Esophagus mucosa (tissue), 1 donor: Measurements from ENCODE around the gene MDGA2. TPM values are rescaled to one million over a fixed set of nuclear protein-coding genes. Genes with fewer than 3 reads are reported as not detected.
A peak's percentile ranks its signal among the peaks of the same experiment; 100 is the strongest.

Experiments used
- ATAC-seq: fragments of 200-7000 bp; cut with Tn5 transposase; one replicate; pipeline ENCODE4 v1.9.1; 2020
- total RNA-seq: library from RNA; stranded (reverse); gene quantifications from one replicate; pipeline ENCODE4 v1.2.4, GENCODE V29; 2023
- donor health status: DM: yes; HTN: yes; CAD: no.

The MDGA2 gene
- total RNA-seq, 1 donor from 2014 or later, result not detected

DNA sequence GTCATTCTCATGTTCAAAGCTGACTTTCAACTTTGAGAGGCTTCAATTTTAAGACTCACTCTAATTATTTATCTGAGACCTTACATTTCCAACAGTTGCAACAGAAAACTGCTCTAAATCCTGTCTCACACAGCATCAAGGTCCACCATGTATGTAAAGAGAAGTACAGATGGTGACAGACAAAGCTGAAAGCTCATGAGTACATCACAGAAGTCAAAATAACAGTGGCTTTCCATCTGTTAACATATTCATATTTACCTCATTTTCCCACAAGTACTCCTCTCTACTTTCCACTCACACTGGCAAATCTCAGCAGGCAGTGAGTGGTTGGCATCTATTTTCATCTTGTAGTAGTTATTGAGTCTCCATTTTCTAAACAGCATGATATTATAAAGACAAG is 192.0 kb downstream of the MDGA2 start:
- ATAC-seq, result no peak

DNA sequence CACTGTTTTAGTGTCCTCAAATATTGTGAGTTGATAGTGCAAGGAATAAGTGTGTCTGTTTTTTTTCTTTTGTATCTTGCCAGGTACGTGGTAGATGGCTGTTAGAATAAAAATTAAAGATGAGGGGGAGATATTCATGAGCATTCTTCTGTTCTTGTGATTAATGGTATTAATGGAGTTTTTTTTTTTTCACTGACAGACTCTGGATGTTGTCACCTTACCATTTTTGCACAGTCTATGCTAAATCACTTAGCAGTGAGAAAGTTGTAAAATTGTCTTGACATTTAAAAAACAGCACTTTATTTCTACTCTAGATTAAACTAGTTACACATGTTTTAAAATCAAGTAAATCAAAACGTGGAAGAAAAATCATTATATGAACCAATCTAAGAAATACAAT is 204.3 kb downstream of the MDGA2 start:
- ATAC-seq, result no peak

DNA sequence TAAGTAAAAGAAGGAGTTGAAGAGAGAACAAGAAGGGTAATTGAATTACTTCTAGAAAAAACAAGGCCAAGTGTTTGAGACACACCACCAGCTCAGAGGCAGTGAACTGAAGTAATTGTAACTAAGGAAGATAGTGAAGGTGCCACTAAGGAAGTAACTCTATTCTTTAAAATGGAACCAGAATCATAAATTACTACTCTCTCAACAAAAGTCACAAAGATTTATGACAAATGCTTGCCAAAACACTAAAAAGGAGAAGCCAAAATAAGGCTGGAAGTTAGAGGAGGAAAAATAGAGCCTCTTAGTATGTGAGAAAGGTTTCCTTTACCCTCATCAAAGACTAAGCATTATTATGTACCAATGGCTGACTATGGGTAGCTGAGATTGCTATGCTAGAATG is 208.5 kb downstream of the MDGA2 start:
- no peak for ATAC-seq

DNA sequence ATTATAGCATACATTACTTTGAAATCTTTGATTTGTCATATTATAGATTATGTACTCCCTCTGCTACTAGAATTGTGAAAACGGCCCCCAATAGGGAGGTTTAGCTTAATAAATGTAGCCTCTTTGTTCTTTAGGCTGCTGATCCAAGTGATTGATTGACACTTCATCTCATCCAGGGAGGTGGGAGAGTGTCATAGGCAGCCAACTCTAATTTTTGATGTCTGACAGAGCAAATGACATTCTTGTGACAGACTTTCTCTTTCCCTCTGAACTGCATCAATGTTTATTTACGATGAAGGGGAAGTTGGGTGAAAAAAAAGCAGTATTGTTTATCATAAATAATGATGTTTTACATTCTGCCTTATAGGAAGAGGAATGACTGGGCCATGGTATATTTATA is 221.4 kb downstream of the MDGA2 start:
- no peak for ATAC-seq

DNA sequence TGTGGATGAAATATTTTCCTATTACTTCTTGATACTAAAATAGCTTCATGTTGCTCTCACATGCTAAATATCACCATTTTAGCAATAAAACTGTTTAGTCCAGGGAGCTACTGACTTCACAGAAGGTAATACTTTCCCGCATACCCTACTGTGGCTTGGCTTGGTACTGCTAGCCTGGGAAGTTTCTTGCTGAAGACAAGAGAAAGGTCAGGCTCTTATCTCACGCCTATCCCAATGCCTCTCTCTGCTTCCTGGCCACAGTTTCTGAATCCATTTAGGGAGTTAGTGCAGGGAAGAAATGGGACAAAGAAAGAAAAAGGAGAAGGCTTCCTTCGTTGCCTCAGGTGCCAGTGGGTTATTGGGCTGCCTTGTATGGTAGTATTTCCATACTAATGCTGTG is 228.3 kb downstream of the MDGA2 start:
- ATAC-seq, result no peak

DNA sequence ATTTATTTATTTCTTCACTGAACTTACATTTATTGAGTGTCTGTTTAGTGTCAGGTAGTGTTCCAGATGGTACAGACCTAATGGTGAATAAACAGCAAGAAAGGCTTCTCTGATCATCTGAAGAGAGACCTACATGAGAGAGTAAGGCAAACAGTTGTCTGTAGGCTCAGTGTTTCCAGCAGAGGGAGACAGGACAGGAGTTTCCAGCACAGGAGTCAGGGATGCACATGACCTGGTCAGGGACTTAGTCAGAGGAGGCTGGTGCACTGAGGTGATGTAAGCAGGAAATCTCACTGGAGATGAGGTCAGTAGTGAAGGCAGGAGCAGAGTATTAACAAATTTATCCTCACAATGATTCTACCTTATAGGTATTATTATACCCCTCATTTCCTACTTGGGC is 233.2 kb downstream of the MDGA2 start:
- ATAC-seq, result peak; percentile 32

DNA sequence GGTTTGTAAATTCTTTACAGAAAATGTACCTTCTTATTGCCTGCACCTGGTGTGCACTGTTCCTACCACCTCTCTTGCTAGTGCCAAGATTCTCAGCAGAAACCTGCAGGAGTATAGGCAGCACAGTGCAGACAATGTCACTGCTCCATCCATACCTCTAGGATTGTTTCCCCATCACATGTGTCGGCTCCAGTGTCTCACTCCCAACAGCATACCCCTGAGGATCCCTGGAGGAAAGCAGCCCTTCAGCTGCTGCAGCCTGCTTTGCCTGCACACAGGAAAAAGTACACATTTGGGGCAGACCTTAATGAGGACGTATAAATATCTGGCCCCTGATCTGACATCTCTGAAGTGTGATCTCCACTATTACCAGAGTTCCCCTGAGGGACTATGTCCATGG is 235.5 kb downstream of the MDGA2 start:
- ATAC-seq, result no peak

DNA sequence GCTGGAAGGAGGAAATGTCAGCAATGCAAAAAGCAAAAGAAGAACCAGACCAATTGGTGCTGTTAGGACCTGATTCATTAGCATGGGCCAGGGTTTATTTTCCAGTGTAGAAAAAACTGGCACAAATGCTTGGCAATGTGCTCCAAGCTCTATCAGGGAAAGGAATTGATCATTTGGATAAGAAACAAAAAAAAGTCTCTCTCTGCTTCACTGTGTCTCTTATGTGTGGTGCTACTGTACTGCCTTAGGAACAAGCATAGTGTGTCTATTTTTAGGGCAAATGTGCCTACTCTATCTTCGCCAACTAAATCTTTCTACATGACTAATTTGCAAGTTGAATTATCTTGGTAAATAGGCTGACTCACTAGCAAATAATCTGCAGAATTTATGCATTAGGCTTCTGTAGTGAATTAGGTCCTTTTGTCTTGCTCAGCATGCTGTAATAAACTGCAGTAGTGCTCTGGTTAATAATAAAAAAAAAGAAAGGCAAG is 236.7 kb downstream of the MDGA2 start:
- ATAC-seq, result no peak

DNA sequence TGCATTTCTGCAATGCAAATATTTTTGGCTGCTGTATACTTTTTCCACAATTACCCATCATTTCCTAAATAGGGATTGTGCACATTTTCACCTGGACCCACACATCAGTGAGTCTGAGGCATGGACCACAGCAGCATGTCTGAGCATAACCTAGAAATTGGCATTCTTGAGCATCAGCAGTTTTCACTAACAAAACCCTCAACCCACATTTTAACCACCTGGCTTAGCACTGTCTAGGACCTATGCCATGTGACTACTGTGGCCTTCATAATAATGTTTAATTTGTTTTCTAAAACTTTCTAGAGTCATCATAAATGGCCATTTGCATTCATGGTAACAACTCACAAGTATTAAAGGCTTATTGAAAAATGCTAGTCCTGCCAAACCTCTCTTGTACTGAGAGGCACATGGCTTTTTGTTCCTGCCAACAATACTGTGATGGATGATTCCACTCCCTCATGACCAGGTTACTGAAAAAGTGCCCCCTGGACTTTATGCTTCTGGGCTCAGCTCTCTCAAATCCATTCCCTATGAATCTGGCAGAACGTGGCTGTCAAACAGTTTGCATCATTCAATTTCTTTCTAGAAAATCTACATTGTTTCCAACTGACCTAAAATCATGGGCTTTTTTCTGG is 240.0 kb downstream of the MDGA2 start:
- ATAC-seq, result no peak

DNA sequence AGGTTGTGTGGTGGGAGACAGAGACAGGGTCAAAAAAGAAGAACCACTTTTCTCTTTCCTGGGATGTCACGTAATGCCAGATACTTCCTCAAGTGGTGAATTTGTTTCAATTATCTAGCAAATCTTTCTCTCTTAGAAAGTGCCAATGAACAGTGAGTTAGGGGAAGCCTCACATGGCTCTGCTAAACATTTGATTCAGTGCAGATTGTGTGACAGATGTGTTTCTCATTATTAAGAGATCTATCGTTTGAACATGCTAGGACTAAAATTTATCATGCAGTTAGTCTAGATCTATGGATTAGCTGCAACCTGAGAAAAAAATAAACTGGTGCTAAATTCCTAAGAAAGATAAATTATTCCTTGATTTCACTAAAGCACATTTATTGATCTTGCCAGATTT is 247.8 kb downstream of the MDGA2 start:
- ATAC-seq, result no peak

DNA sequence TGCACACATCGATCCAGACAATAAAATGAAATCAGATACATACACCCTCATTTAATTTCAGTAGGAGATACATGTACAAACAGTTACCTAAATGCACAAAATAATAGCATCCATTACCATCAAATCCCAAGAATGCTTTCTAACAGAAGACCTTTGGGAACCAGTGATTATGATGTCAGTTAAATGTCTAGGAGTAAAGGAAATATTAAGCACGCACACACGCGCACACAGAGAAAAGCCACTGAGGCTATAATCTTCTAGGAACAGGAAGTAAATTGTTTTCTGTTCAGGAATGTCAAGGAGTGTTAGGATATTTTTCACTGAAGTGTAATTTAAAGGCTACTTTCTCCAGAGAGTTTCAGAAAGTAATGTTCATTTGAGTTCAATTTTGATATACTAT is 250.1 kb downstream of the MDGA2 start:
- ATAC-seq, result no peak

DNA sequence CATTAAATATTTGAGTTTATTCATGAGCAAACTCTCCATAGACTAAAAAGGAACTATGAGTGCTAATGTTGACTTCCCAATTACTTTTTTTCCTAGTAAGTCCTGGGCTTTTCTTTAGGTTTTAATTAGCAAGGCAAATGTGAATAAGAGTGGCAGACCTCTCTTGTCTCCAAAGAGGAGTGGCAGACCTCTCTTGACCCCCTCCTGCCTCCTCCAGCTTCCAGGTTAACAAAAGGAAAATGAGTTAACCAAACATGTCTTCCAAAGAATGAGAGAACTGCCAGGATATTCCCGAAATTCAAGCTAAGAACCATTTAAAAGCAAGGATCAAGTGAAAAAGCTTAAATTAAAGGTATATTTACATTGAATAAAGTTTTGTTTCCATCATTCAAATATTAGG is 253.2 kb downstream of the MDGA2 start:
- ATAC-seq, result no peak

DNA sequence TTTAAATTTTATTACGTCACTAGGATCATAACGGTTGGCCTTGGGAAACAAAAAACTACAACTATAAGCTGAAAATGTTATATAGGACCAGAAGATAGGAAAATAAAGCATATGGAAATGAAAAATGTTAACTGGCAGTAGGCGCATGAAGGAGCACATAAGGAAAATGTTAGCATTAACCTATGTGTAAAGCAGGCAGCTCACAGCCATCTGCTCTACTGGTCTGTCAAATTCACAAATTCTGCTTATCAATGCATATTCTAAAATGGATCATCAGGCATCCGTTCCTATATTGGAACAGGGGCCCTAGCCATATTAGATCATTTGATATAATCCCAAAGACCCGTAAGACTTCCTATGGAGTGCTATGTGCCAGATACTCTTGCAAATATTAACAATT is 263.9 kb downstream of the MDGA2 start:
- ATAC-seq, result no peak

DNA sequence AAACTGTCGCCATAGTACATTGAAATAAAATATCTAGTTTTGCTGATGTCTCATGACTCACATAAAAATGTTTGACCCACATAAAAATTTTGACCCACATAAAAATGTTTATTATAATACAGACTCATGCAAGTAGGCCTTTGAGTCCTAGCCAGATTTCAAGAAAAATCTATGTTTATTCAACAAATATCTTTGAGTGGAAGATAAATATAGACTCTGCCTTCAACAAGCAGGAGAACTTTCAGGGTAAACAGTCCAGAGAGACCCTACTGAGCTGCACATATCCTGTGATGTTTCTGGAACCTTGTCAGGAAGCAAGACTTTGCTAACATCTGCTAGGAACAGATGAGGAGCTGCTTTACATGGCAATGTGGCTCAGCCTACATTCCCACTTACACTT is 283.1 kb downstream of the MDGA2 start:
- ATAC-seq, result no peak

DNA sequence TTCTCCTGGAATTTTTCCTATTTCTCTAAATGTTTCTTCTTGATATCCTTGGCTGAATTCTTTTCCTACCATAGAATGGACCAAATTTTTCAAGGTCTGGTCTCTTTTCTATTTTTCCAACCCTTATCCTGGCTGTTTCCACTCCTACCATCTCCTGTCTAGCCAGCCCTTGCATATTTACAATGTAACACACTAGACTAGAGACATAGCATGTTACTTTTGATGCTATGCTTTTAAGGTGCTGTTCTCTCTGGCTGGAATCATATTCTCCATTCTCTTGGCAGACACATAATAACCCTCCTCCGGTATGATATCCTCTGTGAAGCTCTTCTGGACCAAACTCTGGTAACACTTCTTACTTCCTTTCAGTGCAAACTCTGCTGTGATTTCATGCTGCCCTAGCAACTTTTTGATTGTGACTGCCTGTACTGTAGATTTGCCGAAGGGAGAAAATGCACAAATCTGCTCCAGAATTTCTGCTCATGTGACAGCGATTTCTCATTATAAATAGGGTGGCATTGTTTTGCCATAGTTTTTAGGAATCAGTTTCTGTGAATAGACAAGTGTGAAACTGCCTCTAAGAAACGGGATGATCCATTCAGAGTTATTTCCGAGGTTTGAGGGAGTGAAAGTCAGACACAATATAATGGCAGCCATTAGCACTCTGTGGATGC is 284.4 kb downstream of the MDGA2 start:
- no peak for ATAC-seq

DNA sequence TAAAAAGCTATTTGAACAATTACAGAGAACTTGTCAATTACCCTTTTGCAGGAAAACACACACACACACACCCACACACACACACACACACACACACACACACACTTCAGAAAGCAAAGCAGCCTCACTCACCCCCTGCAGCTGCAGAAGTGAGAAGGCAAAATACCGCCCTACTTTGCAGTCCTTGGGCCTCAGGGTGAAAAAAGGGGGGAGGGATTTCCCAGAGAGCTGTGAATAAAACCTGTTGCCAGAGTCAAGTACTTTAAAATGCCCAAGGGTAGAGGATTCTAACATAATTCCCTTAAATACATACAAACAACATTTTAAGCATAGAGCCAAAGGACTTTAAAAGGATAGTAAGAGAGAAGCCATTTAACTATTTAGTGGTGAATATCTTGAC is 285.9 kb downstream of the MDGA2 start:
- no peak for ATAC-seq

DNA sequence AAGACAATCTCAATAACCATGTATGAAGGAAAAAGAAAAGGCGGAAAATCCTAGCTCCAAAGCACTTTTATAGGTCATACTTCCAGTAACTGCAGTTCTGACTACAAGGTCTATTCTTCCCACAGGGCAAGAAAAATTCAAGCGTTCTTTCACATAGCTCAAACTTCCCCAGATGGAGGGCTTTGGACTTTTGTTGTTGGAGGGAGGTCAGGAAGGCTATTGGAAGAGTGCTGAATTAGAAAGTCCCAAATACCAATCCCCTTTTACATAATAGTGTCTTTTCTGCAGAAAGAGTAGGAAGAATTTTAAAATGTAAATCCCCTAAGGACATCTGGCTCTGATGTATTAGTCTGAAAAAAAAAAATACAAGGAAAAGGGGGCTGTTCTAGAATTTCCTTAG is 309.4 kb downstream of the MDGA2 start:
- no peak for ATAC-seq

DNA sequence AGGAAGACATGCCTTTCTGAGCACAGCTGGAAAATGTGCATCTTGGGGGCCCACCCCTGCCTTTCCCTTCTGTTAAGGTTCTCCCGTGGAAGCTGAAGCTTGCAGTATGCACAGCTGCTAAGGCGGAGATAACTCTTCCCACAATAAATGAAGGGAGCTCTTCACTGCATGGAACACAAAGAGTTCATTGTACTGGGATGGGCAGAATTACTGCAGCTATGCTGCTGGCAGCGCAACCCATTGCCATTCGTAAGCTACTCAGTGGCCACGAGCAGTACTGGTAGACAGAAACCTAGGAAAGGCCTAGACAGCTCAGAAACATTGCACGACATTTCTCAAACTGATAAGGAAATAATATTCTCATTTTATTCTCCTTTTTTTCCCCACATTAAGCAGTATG is 310.2 kb downstream of the MDGA2 start:
- no peak for ATAC-seq

DNA sequence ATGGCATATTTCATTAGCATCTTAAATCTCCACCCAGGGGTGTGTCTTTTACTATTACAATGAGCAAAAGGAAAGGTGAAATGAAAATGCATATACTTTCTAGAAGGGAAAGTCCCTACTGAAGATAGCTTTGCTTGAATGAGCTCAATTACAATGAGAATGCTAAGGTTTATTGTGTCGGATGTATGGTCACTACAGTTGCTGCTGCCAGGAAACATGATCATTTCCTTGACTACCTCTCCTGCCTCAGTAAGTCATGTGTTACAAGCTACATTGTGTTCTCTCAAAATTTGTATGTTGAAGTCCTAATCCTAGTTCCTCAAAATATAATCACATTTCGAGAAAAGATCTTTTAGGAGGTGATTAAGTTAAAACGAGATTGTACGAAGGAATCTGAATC is 322.2 kb downstream of the MDGA2 start:
- no peak for ATAC-seq

DNA sequence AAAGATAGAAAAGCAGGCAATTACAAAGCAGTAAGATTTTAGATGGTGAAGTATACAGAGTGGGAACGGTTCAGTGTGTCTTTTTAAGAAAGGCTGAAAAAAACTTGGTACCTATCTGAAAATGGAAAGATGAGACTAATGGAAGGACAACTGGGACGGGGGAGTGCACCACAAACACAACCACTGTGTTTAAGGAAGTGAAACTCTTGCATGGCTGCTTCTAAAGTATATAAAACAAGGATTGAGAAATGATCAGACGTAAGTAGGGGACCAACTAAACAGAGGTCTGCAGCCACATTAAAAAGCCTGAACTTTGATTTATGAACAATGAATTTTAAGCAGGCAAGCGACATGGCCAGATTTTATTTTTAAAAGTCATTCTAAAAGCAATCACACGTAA is 328.6 kb downstream of the MDGA2 start:
- no peak for ATAC-seq

DNA sequence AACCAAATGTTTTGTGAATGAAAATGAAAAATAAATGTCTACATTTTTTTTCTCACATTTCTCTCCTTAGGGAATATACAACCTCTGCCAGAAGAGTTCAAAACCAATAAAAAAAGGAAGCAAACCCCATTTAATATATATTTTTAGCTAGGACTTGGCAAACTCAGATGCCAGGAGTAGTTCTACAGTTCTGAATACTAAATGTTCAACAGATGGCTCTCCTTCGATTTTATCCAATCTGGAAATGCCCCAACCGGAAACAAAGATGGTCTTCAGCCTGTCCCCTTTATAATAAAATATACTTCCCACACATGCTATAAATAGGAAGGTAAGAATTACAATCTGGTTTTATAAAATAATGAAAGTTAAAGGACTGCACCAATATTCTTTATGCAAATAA is 330.4 kb downstream of the MDGA2 start:
- no peak for ATAC-seq

DNA sequence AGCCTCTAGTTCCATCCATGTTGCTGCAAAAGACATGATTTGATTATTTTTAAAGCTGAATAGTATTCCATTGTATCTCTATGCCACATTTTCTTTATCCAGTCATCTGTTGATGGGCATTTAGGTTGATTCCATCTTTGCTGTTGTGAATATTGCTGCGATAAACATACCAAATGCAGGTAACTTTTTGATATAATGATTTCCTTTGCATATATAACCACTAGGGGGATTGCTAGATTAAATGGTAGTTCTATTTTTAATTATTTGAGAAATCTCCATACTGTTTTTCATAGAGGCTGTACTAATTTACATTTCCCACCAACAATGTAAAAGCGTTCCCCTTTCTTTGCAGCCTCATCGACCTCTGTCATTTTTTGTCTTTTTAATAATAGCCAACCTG is 342.5 kb downstream of the MDGA2 start:
- ATAC-seq, result no peak

DNA sequence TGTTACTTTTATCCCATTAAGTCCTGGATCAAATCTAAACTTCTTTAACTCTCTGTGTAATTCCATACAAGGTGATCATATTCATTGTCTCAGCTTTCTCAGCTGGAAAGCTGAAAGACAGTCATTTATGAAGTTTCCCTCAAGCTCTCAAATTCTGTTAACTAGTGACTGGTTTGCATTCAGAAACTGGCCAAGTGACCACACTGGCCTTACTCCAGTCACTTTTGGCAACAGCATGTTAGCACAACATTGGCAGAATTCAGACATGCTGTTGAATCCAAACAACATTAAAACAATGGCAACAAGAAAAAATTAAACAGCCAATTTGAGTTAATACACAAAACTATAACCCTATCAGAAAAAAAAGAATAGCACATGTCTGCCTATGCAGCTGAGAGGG is 343.3 kb downstream of the MDGA2 start:
- ATAC-seq, result no peak

DNA sequence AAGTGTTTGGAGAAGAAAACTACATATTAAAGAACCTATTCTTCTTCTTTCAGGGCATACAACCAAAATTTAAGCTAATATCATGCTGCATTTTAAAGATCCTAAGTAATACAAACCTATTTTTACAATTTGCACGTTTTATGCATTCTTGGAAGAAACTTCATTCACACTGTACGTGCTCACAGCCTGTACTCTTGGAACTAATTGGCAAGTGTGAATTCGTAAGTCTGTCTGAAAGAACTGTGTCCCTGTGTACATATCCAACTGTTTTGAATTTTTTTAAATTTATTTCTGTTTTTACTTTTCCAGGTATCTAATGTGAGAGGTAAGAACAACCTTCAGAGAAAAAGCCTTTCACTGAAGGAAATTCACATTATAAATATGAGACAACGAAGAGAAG is 347.0 kb downstream of the MDGA2 start:
- ATAC-seq, result no peak

DNA sequence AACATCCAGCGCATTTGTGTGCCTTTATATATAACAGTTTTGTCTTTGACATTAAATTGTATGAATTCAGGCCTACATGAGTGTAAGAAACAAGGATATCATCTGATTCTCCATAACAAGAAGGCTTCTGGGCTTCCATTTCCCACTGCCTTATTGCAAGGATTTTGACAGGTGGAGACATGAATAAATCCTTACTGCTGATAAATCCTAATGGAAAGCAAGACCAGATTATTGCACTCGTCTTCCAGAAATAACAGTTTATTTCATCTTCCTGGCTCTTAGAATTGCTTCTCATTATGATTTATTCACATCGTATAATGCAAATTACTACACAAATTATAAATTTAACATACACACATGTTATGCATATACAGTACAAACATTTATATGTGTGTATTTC is 348.1 kb downstream of the MDGA2 start:
- ATAC-seq, result no peak
